ENCODE results near the gene CRAMP1. TPM values are rescaled to one million over a fixed set of nuclear protein-coding genes. Genes with fewer than 3 reads are reported as not detected.

Gene CRAMP1
- total RNA-seq, 4 donors from 2014 or later: 11.6 to 30.6 (median 17.8) TPM

- Histone ChIP-seq H3K9me3 (no peaks in the 10 kb centered on the region), H3K4me3 (no peak overlapping the region), H3K36me3 (peaks cover 2 to 100% (median 61%) of the 10 kb centered on the region in 3 donors), H3K4me1 (no peaks in the 10 kb centered on the region), H3K27ac (no peak overlapping the region), H3K27me3 (no peaks in the 10 kb centered on the region)
- no peak for DNase-seq (ENCODE audit: low spot score in 2 of 2)
- 83 to 93% methylated on average over 7 of the region's 7 CpGs for WGBS, 2 donors
- TF ChIP-seq EP300 (IDR thresholded peaks at IDR 0.05) (no peak), CTCF (IDR thresholded peaks at IDR 0.05) (no peak), POLR2A (IDR thresholded peaks at IDR 0.05) (no peak)
Observed at GRCh38 chr16:1669698-1670097, 57.5 kb downstream of the CRAMP1 start.

GRCh38 chr16:1670371-1670770 lies 58.2 kb downstream of the CRAMP1 start:
- H3K27ac ChIP-seq: no peak overlapping the region
- DNase-seq (ENCODE audit: low spot score in 2 of 2): no peak
- H3K27me3 ChIP-seq: no peaks in the 10 kb centered on the region
- TF ChIP-seq CTCF (IDR thresholded peaks at IDR 0.05) (no peak), POLR2A (IDR thresholded peaks at IDR 0.05) (no peak), EP300 (IDR thresholded peaks at IDR 0.05) (no peak)
- H3K4me3 ChIP-seq: no peak overlapping the region
- H3K9me3 ChIP-seq: no peaks in the 10 kb centered on the region
- WGBS, 2 donors: 94 to 95% methylated on average over 17 to 19 of the region's 19 CpGs
- H3K36me3 ChIP-seq: peaks cover 2 to 100% (median 63%) of the 10 kb centered on the region in 3 donors
- no peaks in the 10 kb centered on the region for H3K4me1 ChIP-seq

- H3K4me1 ChIP-seq: no peaks in the 10 kb centered on the region
- WGBS, 2 donors: 94 to 95% methylated on average over 5 to 7 of the region's 7 CpGs
- H3K4me3 ChIP-seq: no peak overlapping the region
- peaks cover 2 to 100% (median 61%) of the 10 kb centered on the region in 3 donors for H3K36me3 ChIP-seq
- DNase-seq (ENCODE audit: low spot score in 2 of 2): no peak
- no peaks in the 10 kb centered on the region for H3K9me3 ChIP-seq
- H3K27ac ChIP-seq: no peak overlapping the region
- TF ChIP-seq CTCF (IDR thresholded peaks at IDR 0.05) (no peak), EP300 (IDR thresholded peaks at IDR 0.05) (no peak), POLR2A (IDR thresholded peaks at IDR 0.05) (no peak)
- H3K27me3 ChIP-seq: no peaks in the 10 kb centered on the region
Observed at GRCh38 chr16:1670866-1671265, 58.7 kb downstream of the CRAMP1 start.

GRCh38 chr16:1673424-1674151 lies 61.4 kb downstream of the CRAMP1 start:
- Histone ChIP-seq H3K4me3 (no peak overlapping the region), H3K27me3 (no peaks in the 10 kb centered on the region), H3K27ac (no peak overlapping the region), H3K4me1 (peaks cover 0 to 7% (median 0%) of the 10 kb centered on the region in 4 donors), H3K36me3 (peaks cover 0 to 75% (median 35%) of the 10 kb centered on the region in 3 donors), H3K9me3 (no peaks in the 10 kb centered on the region)
- DNase-seq (ENCODE audit: low spot score in 2 of 2): no peak
- TF ChIP-seq CTCF (IDR thresholded peaks at IDR 0.05) (no peak), POLR2A (IDR thresholded peaks at IDR 0.05) (no peak), EP300 (IDR thresholded peaks at IDR 0.05) (no peak)
- 90 to 94% methylated on average over 25 of the region's 26 CpGs for WGBS, 2 donors

- TF ChIP-seq CTCF (IDR thresholded peaks at IDR 0.05) (no peak), POLR2A (IDR thresholded peaks at IDR 0.05) (no peak), EP300 (IDR thresholded peaks at IDR 0.05) (no peak)
- no peak overlapping the region for H3K27ac ChIP-seq
- peaks cover 0 to 14% (median 2%) of the 10 kb centered on the region in 4 donors for H3K4me1 ChIP-seq
- no peaks in the 10 kb centered on the region for H3K9me3 ChIP-seq
- no peak for DNase-seq (ENCODE audit: low spot score in 2 of 2)
- H3K27me3 ChIP-seq: no peaks in the 10 kb centered on the region
- H3K4me3 ChIP-seq: no peak overlapping the region
- WGBS, 2 donors: 78 to 84% methylated on average over 6 to 7 of the region's 7 CpGs
- H3K36me3 ChIP-seq: peaks cover 0 to 68% (median 29%) of the 10 kb centered on the region in 3 donors
Observed at GRCh38 chr16:1674306-1674705, 62.1 kb downstream of the CRAMP1 start.

Measured in tibial nerve (tissue), 4 donors.